Vagina (tissue), 2 donors: ENCODE data around the gene BNIPL.

ENCODE experiments used
- CTCF ChIP-seq, 3 experiments: fragments of 450-650 bp in 2 of 3; fragments of 200-600 bp in 1 of 3; sonication (generic) in 1 of 3; IDR thresholded peaks; one replicate each; pipeline ENCODE4 v1.5.1; 2017 to 2019; ENCODE audit warnings: antibody characterized with exemption in 3 of 3, mild to moderate bottlenecking in 2 of 3, moderate library complexity in 2 of 3
- POLR2A ChIP-seq, 2 donors: fragments of 450-650 bp; IDR thresholded peaks; one replicate each; pipeline ENCODE4 v1.6.1; 2017; ENCODE audit warnings: antibody characterized with exemption in 2 of 2, mild to moderate bottlenecking in 2 of 2, moderate library complexity in 2 of 2
- POLR2AphosphoS5 ChIP-seq, 2 donors: sonication (generic); formaldehyde crosslinking; IDR thresholded peaks; one replicate each; pipeline ENCODE4 v1.9.0; 2017; ENCODE audit warnings: antibody characterized with exemption in 2 of 2, mild to moderate bottlenecking in 2 of 2, low read depth in 1 of 2; ENCODE audit not compliant: insufficient read depth in 1 of 2

- TF ChIP-seq CTCF (IDR thresholded peaks at IDR 0.05), result no peak
- no peak for TF ChIP-seq POLR2A (IDR thresholded peaks at IDR 0.05)
- TF ChIP-seq POLR2AphosphoS5 (IDR thresholded peaks at IDR 0.05; ENCODE audit: insufficient read depth in 1 of 2, low read depth in 1 of 2), result no peak
Observed at GRCh38 chr1:151009674-151010345, 26.6 kb upstream of the BNIPL start.
